Smooth muscle cell (in vitro differentiated cells): ENCODE measurements around the gene LMBR1. TPM values are rescaled to one million over a fixed set of nuclear protein-coding genes. Genes with fewer than 3 reads are reported as not detected.
A peak's percentile ranks its signal among the peaks of the same experiment; 100 is the strongest.
"Not testable (repeated sequence)": the region's sequence is repeated elsewhere in the genome, so short reads cannot be mapped to it uniquely, and the experiment has no call there.

Experiments used
- DNase-seq: peaks from one replicate; lab custom pipeline; 2025; ENCODE audit not compliant: unreplicated experiment; lab: John Stamatoyannopoulos, UW
- H2AFZ ChIP-seq: fragments of 200-600 bp; sonication (generic); 2 replicates; pipeline ENCODE4 v1.6.0; 2016; ENCODE audit warnings: antibody characterized with exemption, low read depth, mild to moderate bottlenecking
- H3F3A ChIP-seq: fragments of 200-600 bp; sonication (generic); 2 replicates; pipeline ENCODE4 v1.6.0; 2017; ENCODE audit warnings: antibody characterized with exemption, low read depth
- H3K27ac ChIP-seq: fragments of 200-600 bp; sonication (generic); 2 replicates; pipeline ENCODE4 v1.5.1; 2016; ENCODE audit warnings: low read depth, mild to moderate bottlenecking
- H3K27me3 ChIP-seq: fragments of 200-600 bp; sonication (generic); 2 replicates; pipeline ENCODE4 v1.6.1; 2016; ENCODE audit warnings: low read depth, mild to moderate bottlenecking
- H3K36me3 ChIP-seq: fragments of 200-600 bp; sonication (generic); 2 replicates; pipeline ENCODE4 v1.5.1; 2016; ENCODE audit warnings: low read depth
- H3K4me1 ChIP-seq: fragments of 200-600 bp; sonication (generic); 2 replicates; pipeline ENCODE4 v1.5.1; 2016; ENCODE audit warnings: low read depth
- H3K4me2 ChIP-seq: fragments of 200-600 bp; sonication (generic); 2 replicates; pipeline ENCODE4 v1.6.0; 2016; ENCODE audit warnings: mild to moderate bottlenecking
- H3K4me3 ChIP-seq: fragments of 200-600 bp; sonication (generic); 2 replicates; pipeline ENCODE4 v1.5.1; 2016; ENCODE audit warnings: mild to moderate bottlenecking
- H3K79me2 ChIP-seq: fragments of 200-600 bp; sonication (generic); 2 replicates; pipeline ENCODE4 v1.6.0; 2016; ENCODE audit warnings: low read depth, mild to moderate bottlenecking
- H3K9ac ChIP-seq: fragments of 200-600 bp; sonication (generic); 2 replicates; pipeline ENCODE4 v1.6.0; 2016; ENCODE audit warnings: low read depth
- H3K9me3 ChIP-seq: fragments of 200-600 bp; sonication (generic); replicated peaks from 2 replicates; pipeline ENCODE4 v1.5.1; 2016; ENCODE audit warnings: low read depth
- H4K20me1 ChIP-seq: fragments of 200-600 bp; sonication (generic); 2 replicates; pipeline ENCODE4 v1.6.0; 2016; ENCODE audit warnings: low read depth
- CTCF ChIP-seq: fragments of 200-600 bp; sonication (generic); IDR thresholded peaks from 2 replicates; pipeline ENCODE4 v1.5.1; 2017; ENCODE audit warnings: borderline replicate concordance, mild to moderate bottlenecking, antibody characterized with exemption; ENCODE audit not compliant: insufficient read depth, poor library complexity, severe bottlenecking
- WGBS: methylation state at CpG from one replicate; pipeline ENCODE4 v1.1.7; 2016; ENCODE audit warnings: low lambda C conversion rate; 5-methylcytosine and 5-hydroxymethylcytosine counted together
- polyA plus RNA-seq: library from polyadenylated mRNA; unstranded; fragments of >200 nt; fragmentation: Nextera tagmentation; extraction: Ambion mirVana; gene quantifications from 2 replicates; pipeline ENCODE4 v1.2.1, GENCODE V29; 2016
- total RNA-seq: library from RNA; depleted of rRNA; stranded (reverse); fragments of >200 nt; gene quantifications from 2 replicates; pipeline ENCODE4 v1.2.3, GENCODE V29; 2014

The LMBR1 gene
- total and polyA plus RNA-seq, 2 experiments from 2014 or later = 9.7 to 30.3 TPM

DNA sequence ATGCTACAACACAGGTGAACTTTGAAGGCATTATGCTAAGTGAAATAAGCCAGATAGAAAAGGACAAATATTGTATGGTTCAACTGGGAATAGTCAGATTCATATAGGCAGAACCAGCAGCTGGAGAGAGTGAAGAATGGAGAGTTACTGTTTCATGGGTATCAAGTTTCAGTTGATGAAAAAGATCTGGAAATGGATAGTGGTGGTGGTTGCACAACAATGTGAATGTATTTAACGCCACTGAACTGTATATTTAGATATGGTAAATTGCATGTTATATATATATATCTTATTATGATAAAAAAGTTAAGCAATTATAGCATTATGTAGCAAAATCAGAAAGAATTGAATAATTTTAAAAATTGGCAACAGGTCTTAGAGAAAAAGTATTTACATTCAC is 3.9 kb downstream of the LMBR1 start:
- Histone ChIP-seq H3F3A (no peaks in the 10 kb centered on the region), H4K20me1 (peaks cover 22% of the 10 kb centered on the region), H3K27ac (no peak overlapping the region), H3K9ac (no peak overlapping the region), H3K4me1 (peaks cover 9% of the 10 kb centered on the region), H3K27me3 (no peaks in the 10 kb centered on the region), H3K36me3 (no peaks in the 10 kb centered on the region), H2AFZ (no peak overlapping the region), H3K79me2 (peaks cover 57% of the 10 kb centered on the region), H3K4me2 (no peak overlapping the region), H3K4me3 (no peak overlapping the region), H3K9me3 (no peaks in the 10 kb centered on the region)
- DNase-seq = no peak
- 93% methylated on average over 1 of the region's 1 CpG for WGBS
- no peak for TF ChIP-seq CTCF

DNA sequence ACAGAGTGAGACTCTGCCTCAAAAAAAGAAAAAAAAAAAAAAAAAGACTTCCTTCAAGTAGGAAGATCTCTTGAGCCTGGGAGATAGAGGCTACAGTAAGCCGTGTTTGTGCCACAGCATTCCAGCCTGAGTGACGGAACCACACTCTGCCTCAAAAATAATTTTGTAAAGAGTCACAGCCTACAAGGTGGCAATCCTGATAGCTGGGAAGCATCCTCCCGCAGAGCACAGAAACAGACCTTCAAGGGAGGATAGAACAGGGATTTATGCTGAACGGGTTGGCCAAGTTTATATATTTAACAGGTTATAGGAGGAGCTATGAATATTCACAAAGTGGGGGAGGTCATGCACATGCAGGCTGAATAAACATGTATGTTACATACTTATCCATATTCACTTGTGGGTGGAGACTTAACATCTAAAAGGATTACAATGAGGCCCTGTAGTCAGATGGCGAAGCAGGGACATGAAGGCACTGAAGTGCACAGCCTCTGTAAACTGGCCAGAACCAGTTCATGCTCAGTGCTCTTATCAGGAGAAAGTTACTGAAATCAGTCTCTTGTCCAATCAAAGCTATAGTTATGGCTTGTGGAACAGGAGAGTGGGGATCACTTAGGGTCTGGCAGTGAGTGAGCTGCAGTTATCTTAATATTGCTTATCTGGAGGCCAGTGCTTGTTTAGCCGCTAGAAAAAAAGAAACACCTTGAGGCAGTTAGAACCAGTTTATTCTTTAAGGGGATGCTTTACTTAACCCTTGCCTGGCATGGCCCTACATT is 6.8 kb downstream of the LMBR1 start:
- TF ChIP-seq CTCF = no peak
- WGBS = 25% methylated on average over 6 of the region's 6 CpGs
- DNase-seq = no peak
- H4K20me1 ChIP-seq = peaks cover 32% of the 10 kb centered on the region
- H3K4me1 ChIP-seq = no peaks in the 10 kb centered on the region
- H3K79me2 ChIP-seq = peaks cover 74% of the 10 kb centered on the region
- no peaks in the 10 kb centered on the region for H3K9me3 ChIP-seq
- H3K27ac ChIP-seq = peak overlapping the region; percentile 47
- no peaks in the 10 kb centered on the region for H3K27me3 ChIP-seq
- no peak overlapping the region for H2AFZ ChIP-seq
- H3K9ac ChIP-seq = no peak overlapping the region
- peak overlapping the region; percentile 16 for H3K4me2 ChIP-seq
- no peak overlapping the region for H3K4me3 ChIP-seq
- no peaks in the 10 kb centered on the region for H3F3A ChIP-seq
- H3K36me3 ChIP-seq = no peaks in the 10 kb centered on the region

GRCh38 chr7:156881679-156882078 is 11.3 kb downstream of the LMBR1 start:
- Histone ChIP-seq H3K4me2 (no peak overlapping the region), H2AFZ (no peak overlapping the region), H3K27ac (no peak overlapping the region), H3K27me3 (no peaks in the 10 kb centered on the region), H3K4me3 (no peak overlapping the region), H3K4me1 (no peaks in the 10 kb centered on the region), H3K9me3 (no peaks in the 10 kb centered on the region), H3K9ac (no peak overlapping the region), H3K79me2 (peaks cover 66% of the 10 kb centered on the region), H4K20me1 (peaks cover 27% of the 10 kb centered on the region), H3K36me3 (no peaks in the 10 kb centered on the region), H3F3A (no peaks in the 10 kb centered on the region)
- 91% methylated on average over 3 of the region's 3 CpGs for WGBS
- no peak for TF ChIP-seq CTCF
- DNase-seq = no peak

GRCh38 chr7:156875766-156876165 is 17.2 kb downstream of the LMBR1 start:
- Histone ChIP-seq H3K9ac (no peak overlapping the region), H3F3A (no peaks in the 10 kb centered on the region), H3K36me3 (no peaks in the 10 kb centered on the region), H3K4me2 (no peak overlapping the region), H3K4me3 (no peak overlapping the region), H2AFZ (no peak overlapping the region), H3K27me3 (no peaks in the 10 kb centered on the region), H3K9me3 (no peaks in the 10 kb centered on the region), H3K79me2 (peaks cover 58% of the 10 kb centered on the region), H3K27ac (no peak overlapping the region), H3K4me1 (no peaks in the 10 kb centered on the region), H4K20me1 (peaks cover 18% of the 10 kb centered on the region)
- no peak for DNase-seq
- WGBS = 98% methylated on average over 2 of the region's 2 CpGs
- TF ChIP-seq CTCF = no peak

DNA sequence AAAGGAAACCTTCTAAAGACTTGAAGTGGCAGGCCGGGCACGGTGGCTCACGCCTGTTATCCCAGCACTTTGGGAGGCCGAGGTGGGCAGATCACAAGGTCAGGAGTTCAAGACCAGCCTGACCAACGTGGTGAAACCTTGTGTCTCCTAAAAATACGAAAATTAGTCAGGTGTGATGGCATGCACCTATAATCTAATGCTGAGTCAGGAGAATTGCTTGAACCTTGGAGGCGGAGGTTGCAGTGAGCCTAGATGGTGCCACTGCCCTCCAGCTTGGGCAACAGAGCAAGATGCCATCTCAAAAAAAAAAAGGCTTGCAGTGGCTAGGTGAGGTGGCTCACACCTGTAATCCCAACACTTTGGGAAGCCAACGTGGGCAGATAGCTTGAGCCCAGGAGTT is 24.6 kb downstream of the LMBR1 start:
- 95% methylated on average over 8 of the region's 8 CpGs for WGBS
- not testable (repeated sequence) for H3K4me3 ChIP-seq, H3K9ac ChIP-seq, H3K9me3 ChIP-seq, DNase-seq, H3K27ac ChIP-seq, H3K4me1 ChIP-seq, H3K4me2 ChIP-seq, H3K27me3 ChIP-seq, H3F3A ChIP-seq, H2AFZ ChIP-seq, H3K36me3 ChIP-seq
- Histone ChIP-seq H4K20me1 (peaks cover 26% of the 10 kb centered on the region), H3K79me2 (peaks cover 30% of the 10 kb centered on the region)
